Endothelial cell (in vitro differentiated cells): Measurements from ENCODE around the gene CST3. TPM values are rescaled to one million over a fixed set of nuclear protein-coding genes. Genes with fewer than 3 reads are reported as not detected.

Source experiments
- DNase-seq: peaks from one replicate; pipeline ENCODE4 v3.0.0; 2021; ENCODE audit warnings: low spot score
- H3K27ac Mint-ChIP-seq: one replicate; pipeline ENCODE4 v1.8.0; 2021; ENCODE audit warnings: mixed read lengths, inconsistent platforms; ENCODE audit not compliant: unreplicated experiment
- H3K27me3 Mint-ChIP-seq: one replicate; pipeline ENCODE4 v1.8.0; 2021; ENCODE audit warnings: mild to moderate bottlenecking, moderate library complexity, mixed read lengths, inconsistent platforms; ENCODE audit not compliant: unreplicated experiment
- H3K36me3 Mint-ChIP-seq: one replicate; pipeline ENCODE4 v1.8.0; 2021; ENCODE audit warnings: mild to moderate bottlenecking, low read depth, mixed read lengths, inconsistent platforms; ENCODE audit not compliant: unreplicated experiment
- H3K4me1 Mint-ChIP-seq: one replicate; pipeline ENCODE4 v1.8.0; 2021; ENCODE audit warnings: mild to moderate bottlenecking, mixed read lengths, inconsistent platforms; ENCODE audit not compliant: unreplicated experiment
- H3K4me3 Mint-ChIP-seq: one replicate; pipeline ENCODE4 v1.8.0; 2021; ENCODE audit warnings: mild to moderate bottlenecking, mixed read lengths, inconsistent platforms; ENCODE audit not compliant: unreplicated experiment
- H3K9me3 Mint-ChIP-seq: one replicate; pipeline ENCODE4 v1.8.0; 2021; ENCODE audit warnings: mixed read lengths, inconsistent platforms; ENCODE audit not compliant: unreplicated experiment
- total RNA-seq: library from RNA; stranded (reverse); fragmentation: NEBNext Ultra II Directional; extraction: Animal tissue kit (Norgen Biotek cat#: 25700); gene quantifications from one replicate; pipeline ENCODE4 v1.2.1, GENCODE V29; 2021; ENCODE audit not compliant: unreplicated experiment
- TF ChIP-seq, protein P1 (sequence below): fragments of 200-600 bp; sonication (generic); IDR thresholded peaks from one replicate; pipeline ENCODE4 v1.5.0; 2021; ENCODE audit warnings: antibody characterized with exemption; ENCODE audit not compliant: unreplicated experiment

The CST3 gene
- total RNA-seq, 1 donor from 2014 or later = 40.6 TPM

DNA sequence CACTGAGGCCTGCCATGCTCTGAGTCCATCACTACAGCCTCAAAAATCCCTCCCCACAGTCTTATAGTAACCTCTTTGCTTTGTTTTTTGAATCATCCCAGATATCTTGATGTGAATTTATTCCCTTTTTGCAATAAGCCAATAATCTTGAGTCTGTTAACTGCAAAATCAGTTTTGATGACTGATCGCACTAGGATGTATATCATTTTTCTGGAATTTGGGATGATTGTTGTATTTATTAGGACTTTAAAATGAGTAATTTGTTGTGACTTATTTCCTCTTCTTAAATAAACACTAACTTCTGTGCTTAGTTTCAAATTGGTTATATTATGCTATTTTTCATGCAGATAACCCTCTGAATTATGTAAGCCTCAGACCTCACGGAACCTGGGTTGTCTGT, 45.5 kb upstream of the CST3 start:
- no peaks in the 10 kb centered on the region for H3K36me3 Mint-ChIP-seq
- H3K9me3 Mint-ChIP-seq = no peaks in the 10 kb centered on the region
- H3K27ac Mint-ChIP-seq = no peak overlapping the region
- H3K4me3 Mint-ChIP-seq = no peak overlapping the region
- no peak for DNase-seq
- peaks cover under 1% of the 10 kb centered on the region for H3K4me1 Mint-ChIP-seq
- TF ChIP-seq, protein P1, sequence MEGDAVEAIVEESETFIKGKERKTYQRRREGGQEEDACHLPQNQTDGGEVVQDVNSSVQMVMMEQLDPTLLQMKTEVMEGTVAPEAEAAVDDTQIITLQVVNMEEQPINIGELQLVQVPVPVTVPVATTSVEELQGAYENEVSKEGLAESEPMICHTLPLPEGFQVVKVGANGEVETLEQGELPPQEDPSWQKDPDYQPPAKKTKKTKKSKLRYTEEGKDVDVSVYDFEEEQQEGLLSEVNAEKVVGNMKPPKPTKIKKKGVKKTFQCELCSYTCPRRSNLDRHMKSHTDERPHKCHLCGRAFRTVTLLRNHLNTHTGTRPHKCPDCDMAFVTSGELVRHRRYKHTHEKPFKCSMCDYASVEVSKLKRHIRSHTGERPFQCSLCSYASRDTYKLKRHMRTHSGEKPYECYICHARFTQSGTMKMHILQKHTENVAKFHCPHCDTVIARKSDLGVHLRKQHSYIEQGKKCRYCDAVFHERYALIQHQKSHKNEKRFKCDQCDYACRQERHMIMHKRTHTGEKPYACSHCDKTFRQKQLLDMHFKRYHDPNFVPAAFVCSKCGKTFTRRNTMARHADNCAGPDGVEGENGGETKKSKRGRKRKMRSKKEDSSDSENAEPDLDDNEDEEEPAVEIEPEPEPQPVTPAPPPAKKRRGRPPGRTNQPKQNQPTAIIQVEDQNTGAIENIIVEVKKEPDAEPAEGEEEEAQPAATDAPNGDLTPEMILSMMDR = no peak
- H3K27me3 Mint-ChIP-seq = peaks cover 6% of the 10 kb centered on the region

DNA sequence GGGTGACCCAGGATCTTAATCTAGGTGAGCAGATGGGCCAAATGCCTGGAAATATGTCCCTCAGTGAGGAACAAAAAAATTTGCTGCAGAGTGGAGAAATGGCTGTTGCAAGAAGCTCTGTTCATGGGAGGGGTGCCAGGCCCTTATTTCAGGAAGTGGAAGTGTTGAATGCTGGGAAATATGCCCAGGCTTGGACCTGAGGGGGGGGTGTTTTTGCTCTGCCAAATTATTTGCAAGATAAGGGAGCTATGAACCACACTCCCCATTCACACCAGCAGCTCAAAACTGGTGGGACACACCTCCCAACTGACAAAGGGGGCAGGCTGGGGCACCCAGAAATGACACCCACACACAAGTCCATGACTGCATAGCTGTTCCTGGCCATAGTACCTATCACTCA, 42.4 kb upstream of the CST3 start:
- Mint-ChIP-seq H3K4me1 (no peaks in the 10 kb centered on the region), H3K27ac (no peak overlapping the region), H3K36me3 (no peaks in the 10 kb centered on the region), H3K9me3 (no peaks in the 10 kb centered on the region), H3K4me3 (no peak overlapping the region), H3K27me3 (no peaks in the 10 kb centered on the region)
- TF ChIP-seq, protein P1 = no peak
- no peak for DNase-seq

DNA sequence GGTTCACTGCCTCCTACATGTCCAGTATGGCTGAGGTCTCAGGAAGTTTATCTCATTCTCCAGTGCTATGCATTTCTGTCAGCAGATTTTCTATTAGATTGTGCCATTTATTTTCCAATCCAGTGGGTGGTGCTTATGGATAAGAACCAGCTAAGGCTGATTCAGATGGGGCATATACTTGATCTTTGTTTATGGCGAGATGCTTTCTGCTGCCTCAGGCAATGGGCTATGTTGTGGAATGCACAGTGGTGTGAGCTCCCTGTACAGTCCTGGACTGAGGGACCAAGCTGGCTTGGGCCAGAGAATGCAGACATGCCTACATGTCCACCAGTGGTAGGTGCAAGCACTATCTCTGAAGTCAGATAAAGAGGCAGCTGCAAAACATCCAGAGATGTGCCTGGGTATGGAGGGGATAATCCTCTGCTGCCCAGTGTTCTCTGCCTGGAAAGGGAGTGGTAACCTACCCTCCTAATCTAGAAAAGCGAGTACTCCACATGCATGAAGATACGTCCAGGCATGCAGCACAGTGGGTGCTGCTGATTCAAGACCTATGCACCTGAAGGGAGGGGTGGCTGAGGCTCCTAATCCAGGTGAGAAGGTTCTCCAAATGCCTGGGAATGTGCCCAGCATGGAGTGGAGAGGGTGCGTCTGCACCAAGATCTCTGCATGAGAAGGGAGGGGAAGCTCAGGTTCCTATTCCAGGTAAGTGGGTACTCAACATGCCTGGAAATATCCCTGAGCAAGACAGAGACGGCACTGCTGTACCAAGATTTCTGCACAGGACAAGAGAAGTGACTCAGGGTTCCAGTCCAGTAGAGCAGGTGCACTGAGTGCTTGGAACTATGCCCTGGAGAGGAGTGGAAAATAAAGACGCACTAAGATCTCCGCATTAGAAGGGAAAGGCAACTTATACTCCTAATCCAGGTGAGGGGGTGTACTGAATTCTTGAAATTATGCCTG, 41.7 kb upstream of the CST3 start:
- Mint-ChIP-seq H3K4me1 (no peaks in the 10 kb centered on the region), H3K36me3 (no peaks in the 10 kb centered on the region), H3K27me3 (no peaks in the 10 kb centered on the region), H3K9me3 (no peaks in the 10 kb centered on the region), H3K27ac (no peak overlapping the region), H3K4me3 (no peak overlapping the region)
- TF ChIP-seq, protein P1 = no peak
- no peak for DNase-seq

DNA sequence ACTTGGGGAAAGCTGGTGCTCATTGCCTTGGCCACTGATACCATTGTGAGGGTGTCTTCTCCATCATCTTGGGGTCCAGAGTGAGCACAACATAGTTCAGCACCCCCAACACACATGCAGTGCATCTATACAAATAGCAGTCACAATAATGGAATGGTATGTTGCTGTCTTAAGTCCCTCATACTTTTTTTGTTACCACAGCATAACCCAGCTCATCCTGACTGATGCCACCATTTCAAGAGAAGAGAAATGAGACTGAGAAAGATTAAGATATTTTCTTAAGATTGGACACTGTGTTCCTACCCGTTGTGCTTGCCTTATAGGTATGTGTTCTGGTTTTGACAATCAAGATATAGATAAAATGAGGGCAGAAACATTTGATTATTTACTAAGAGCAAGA, 35.5 kb upstream of the CST3 start:
- TF ChIP-seq, protein P1 = no peak
- H3K27ac Mint-ChIP-seq = no peak overlapping the region
- no peak for DNase-seq
- no peak overlapping the region for H3K4me3 Mint-ChIP-seq
- H3K4me1 Mint-ChIP-seq = no peaks in the 10 kb centered on the region
- no peaks in the 10 kb centered on the region for H3K9me3 Mint-ChIP-seq
- no peaks in the 10 kb centered on the region for H3K36me3 Mint-ChIP-seq
- H3K27me3 Mint-ChIP-seq = no peaks in the 10 kb centered on the region

- H3K4me3 Mint-ChIP-seq = no peak overlapping the region
- no peak overlapping the region for H3K27ac Mint-ChIP-seq
- no peaks in the 10 kb centered on the region for H3K4me1 Mint-ChIP-seq
- H3K9me3 Mint-ChIP-seq = no peaks in the 10 kb centered on the region
- H3K27me3 Mint-ChIP-seq = no peaks in the 10 kb centered on the region
- TF ChIP-seq, protein P1 = no peak
- no peaks in the 10 kb centered on the region for H3K36me3 Mint-ChIP-seq
- no peak for DNase-seq
Measured at GRCh38 chr20:23672158-23672557, 34.4 kb upstream of the CST3 start.
